HepG2 (cell line): ENCODE data around the gene CDK9. TPM values are rescaled to one million over a fixed set of nuclear protein-coding genes. Genes with fewer than 3 reads are reported as not detected.

Experiments
- ATAC-seq: fragments of 200-7000 bp; cut with Tn5 transposase; 3 replicates; pipeline ENCODE4 v1.9.1; 2020; ENCODE audit warnings: mild to moderate bottlenecking, moderate library complexity
- BruUV-seq: library from RNA; stranded (reverse); fragments of 400-500 nt; replicated peaks from 2 replicates; lab custom pipeline; 2021; lab: Mats Ljungman, UMichigan
- CTCF ChIA-PET: fragments of 300-600 bp; formaldehyde crosslinking; extraction: SDS; loops from one replicate; lab custom pipeline; 2021; ENCODE audit warnings: low total read pairs, inconsistent platforms, low intra/inter-chr PET ratio; lab: Yijun Ruan, JAX
- POLR2A ChIA-PET: fragments of 350-600 bp; sonication (Branson Sonifier 250); formaldehyde crosslinking; loops from one replicate; lab custom pipeline; 2020; ENCODE audit warnings: antibody characterized with exemption, inconsistent platforms; lab: Yijun Ruan, JAX
- DNase-seq: peaks from one replicate; pipeline ENCODE4 v3.0.0-alpha.2; 2015; ENCODE audit warnings: low spot score
- FAIRE-seq: peaks from 3 replicates; lab custom pipeline; 2011; peaks lifted over from hg19 to GRCh38; lab: Jason Lieb, UNC
- H2AFZ ChIP-seq: one replicate; pipeline ENCODE4 v1.6.1; 2011; ENCODE audit warnings: low read length, inconsistent platforms
- H3K27ac ChIP-seq: fragments of 300-600 bp; 3 replicates; pipeline ENCODE4 v1.8.0; 2011; ENCODE audit warnings: mixed run types, mild to moderate bottlenecking, mixed read lengths, low read length, inconsistent platforms; ENCODE audit not compliant: insufficient read depth; ENCODE audit errors: extremely low read length
- H3K27me3 ChIP-seq, 2 experiments: fragments of 200-600 bp in 1 of 2; 2 replicates in 1 of 2; 3 replicates in 1 of 2; pipeline versions ENCODE4 v1.6.0 to v1.8.0; 2011; ENCODE audit warnings: low read length in 2 of 2, mild to moderate bottlenecking in 2 of 2, moderate library complexity in 2 of 2, inconsistent platforms in 1 of 2; ENCODE audit not compliant: insufficient read depth in 2 of 2, control insufficient read depth in 1 of 2
- H3K36me3 ChIP-seq, 2 experiments: fragments of 200-600 bp in 1 of 2; replicated peaks in 1 of 2; 2 replicates in 1 of 2; 3 replicates in 1 of 2; pipeline versions ENCODE4 v1.5.1 to v1.8.0; 2011; ENCODE audit warnings: low read length in 2 of 2, inconsistent platforms in 1 of 2; ENCODE audit not compliant: insufficient read depth in 2 of 2, control insufficient read depth in 1 of 2
- H3K4me1 ChIP-seq: 2 replicates; pipeline ENCODE4 v1.5.1; 2012; ENCODE audit warnings: low read length, inconsistent platforms; ENCODE audit not compliant: insufficient read depth
- H3K4me2 ChIP-seq: 2 replicates; pipeline ENCODE4 v1.6.0; 2011; ENCODE audit warnings: low read depth, low read length, inconsistent platforms
- H3K4me3 ChIP-seq, 3 experiments: fragments of 200-600 bp in 1 of 3; sonication (generic), shearing (Covaris generic) in 1 of 3; replicated peaks in 1 of 3; 2 replicates each; pipeline ENCODE4 v1.5.1; 2011 to 2016; ENCODE audit warnings: low read length in 3 of 3, inconsistent platforms in 2 of 3, low read depth in 2 of 3, mild to moderate bottlenecking in 2 of 3, control low read depth in 1 of 3, mixed read lengths in 1 of 3; ENCODE audit not compliant: insufficient read depth in 1 of 3
- H3K79me2 ChIP-seq: one replicate; pipeline ENCODE4 v1.6.1; 2011; ENCODE audit warnings: low read length, inconsistent platforms; ENCODE audit not compliant: insufficient read depth
- H3K9ac ChIP-seq: 2 replicates; pipeline ENCODE4 v1.6.0; 2011; ENCODE audit warnings: mild to moderate bottlenecking, low read depth, low read length, inconsistent platforms; ENCODE audit not compliant: insufficient read depth
- H3K9me3 ChIP-seq: 2 replicates; pipeline ENCODE4 v1.5.1; 2012; ENCODE audit warnings: mild to moderate bottlenecking, low read length
- H4K20me1 ChIP-seq: 2 replicates; pipeline ENCODE4 v1.6.0; 2011; ENCODE audit warnings: inconsistent platforms, mild to moderate bottlenecking, low read length, moderate library complexity; ENCODE audit not compliant: insufficient read depth
- GLI4 ChIP-seq: sonication (generic); formaldehyde crosslinking; IDR thresholded peaks from 2 replicates; pipeline ENCODE4 v1.5.1; 2020; ENCODE audit warnings: missing genetic modification reagents, mild to moderate bottlenecking, moderate library complexity, borderline replicate concordance
- MTA3 ChIP-seq: sonication (generic); formaldehyde crosslinking; IDR thresholded peaks from 2 replicates; pipeline ENCODE4 v1.4.0; 2020; ENCODE audit warnings: missing genetic modification reagents
- NCOA1 ChIP-seq: sonication (generic); formaldehyde crosslinking; IDR thresholded peaks from 2 replicates; pipeline ENCODE4 v1.9.0; 2021; ENCODE audit warnings: missing genetic modification reagents
- PHF5A ChIP-seq: IDR thresholded peaks from one replicate; pipeline ENCODE4 v1.6.1; 2018; ENCODE audit warnings: low read depth, missing genetic modification reagents; ENCODE audit not compliant: unreplicated experiment
- SAP130 ChIP-seq: IDR thresholded peaks from 2 replicates; pipeline ENCODE4 v1.6.1; 2016; ENCODE audit warnings: low read depth
- TCF7L2 ChIP-seq: IDR thresholded peaks from 2 replicates; pipeline ENCODE4 v1.6.1; 2011; ENCODE audit warnings: mild to moderate bottlenecking, low read depth, low read length, moderate library complexity
- XRCC5 ChIP-seq: fragments of 200-400 bp; formaldehyde crosslinking; optimal IDR thresholded peaks from 2 replicates; pipeline ENCODE3; 2017; ENCODE audit warnings: mild to moderate bottlenecking, low read length
- ZMYM3 ChIP-seq: sonication (generic); formaldehyde crosslinking; IDR thresholded peaks from 2 replicates; pipeline ENCODE4 v1.5.1; 2020; ENCODE audit warnings: mild to moderate bottlenecking, missing genetic modification reagents
- ZNF329 ChIP-seq: sonication (generic); formaldehyde crosslinking; IDR thresholded peaks from 2 replicates; pipeline ENCODE4 v1.9.0; 2021; ENCODE audit warnings: low read depth, mild to moderate bottlenecking, missing genetic modification reagents
- ZNF629 ChIP-seq: sonication (generic); formaldehyde crosslinking; conservative IDR thresholded peaks from 2 replicates; pipeline ENCODE4 v1.5.0; 2020; ENCODE audit warnings: missing genetic modification reagents
- ZNF816 ChIP-seq: sonication (generic); formaldehyde crosslinking; IDR thresholded peaks from 2 replicates; pipeline ENCODE4 v1.8.0; 2022; ENCODE audit warnings: missing genetic modification reagents, mild to moderate bottlenecking, borderline replicate concordance
- WGBS: methylation state at CpG from one replicate; pipeline ENCODE4 v1.1.6; 2017; ENCODE audit warnings: low lambda C conversion rate; 5-methylcytosine and 5-hydroxymethylcytosine counted together
- in situ Hi-C: cut with HindIII; loops from 2 replicates; pipeline ENCODE4 v1.10.0; 2017; ENCODE audit warnings: low pct_unique_long_range_greater_than_20kb; ENCODE audit not compliant: extremely low pct_ligation_motif_present
- intact Hi-C: fragments of 100-400 bp; cut with micrococcal nuclease; formaldehyde crosslinking; loops from one replicate; pipeline ENCODE4 v1.10.0; 2022; ENCODE audit not compliant: unreplicated experiment
- polyA plus RNA-seq, 8 experiments: library from polyadenylated mRNA; depleted of rRNA in 3 of 8; stranded (reverse) in 7 of 8; unstranded in 1 of 8; fragments of >200 nt; fragmentation: Illumina TruSeq in 4 of 8; extraction: Trizol in 4 of 8; gene quantifications; 2 replicates each; pipeline versions ENCODE4 v1.2.1 to v1.2.3, GENCODE V29; 2011 to 2016; ENCODE audit warnings: low read depth in 4 of 8, missing spikeins in 1 of 8, mixed read lengths in 1 of 8; ENCODE audit not compliant: insufficient read depth in 1 of 8
- total RNA-seq, 5 experiments: library from RNA; depleted of rRNA; stranded (reverse); fragments of >200 nt; fragmentation: Illumina TruSeq; extraction: Trizol; gene quantifications; 2 replicates each; pipeline ENCODE4 v1.2.3, GENCODE V29; 2016; ENCODE audit warnings: low read depth in 1 of 5

Gene CDK9
- total and polyA plus RNA-seq, 2 of the 13 experiments (the other 11 are each of a cell fraction or from before 2014, with no cell fraction given), result 16.8 to 21.5 TPM

- no peak overlapping the region for H3K4me2 ChIP-seq
Measured at GRCh38 chr9:127769101-127769500, 16.7 kb upstream of the CDK9 start.

GRCh38 chr9:127769929-127770582, 15.8 kb upstream of the CDK9 start:
- Histone ChIP-seq H4K20me1 (no peaks in the 10 kb centered on the region), H3K36me3 (no peaks in the 10 kb centered on the region), H3K27me3 (peaks cover 2 to 40% of the 10 kb centered on the region in 2 experiments; a peak in 3 of 5 replicates), H3K9me3 (no peaks in the 10 kb centered on the region), H3K4me2 (peak overlapping the region; percentile 90; the same call in 1 of the 2 replicates), H2AFZ (no peak overlapping the region), H3K79me2 (no peaks in the 10 kb centered on the region), H3K27ac (no peak overlapping the region), H3K4me1 (peaks cover 9% of the 10 kb centered on the region), H3K4me3 (no peak overlapping the region), H3K9ac (no peak overlapping the region)
- no TSS peak for BruUV-seq
- no peak for FAIRE-seq
- WGBS, result 49% methylated on average over 3 of the region's 4 CpGs
- TF ChIP-seq MTA3 (CRISPR knock-in tag) (no peak), XRCC5 (no peak), ZNF329 (no peak), GLI4 (CRISPR knock-in tag) (no peak), PHF5A (no peak), TCF7L2 (no peak), SAP130 (CRISPR knock-in tag) (no peak), ZNF816 (CRISPR knock-in tag) (no peak)
- ChIA-PET CTCF (no interaction called here), POLR2A (no interaction called here)
- in situ Hi-C loops (no loop called here), intact Hi-C loops (no loop called here)
- DNase-seq, result no peak
- ATAC-seq, result no peak

More at GRCh38 chr9:127769101-127769500, 16.7 kb upstream of the CDK9 start:
- in situ Hi-C loops (no loop called here), intact Hi-C loops (no loop called here)
- TF ChIP-seq ZMYM3 (CRISPR knock-in tag) (0 out of 2 replicates have a peak, but pooled peaks have one; percentile 14), ZNF629 (CRISPR knock-in tag) (peak; percentile 71), NCOA1 (CRISPR knock-in tag) (no peak)
- no peak for FAIRE-seq
- DNase-seq, result no peak
- H4K20me1 ChIP-seq, result no peaks in the 10 kb centered on the region
- H3K27me3 ChIP-seq, result peaks cover 2 to 40% of the 10 kb centered on the region in 2 experiments; a peak in 3 of 5 replicates
- no peaks in the 10 kb centered on the region for H3K36me3 ChIP-seq
- 37% methylated on average over 5 of the region's 5 CpGs for WGBS
- H3K79me2 ChIP-seq, result no peaks in the 10 kb centered on the region
- H2AFZ ChIP-seq, result no peak overlapping the region
- no TSS peak for BruUV-seq
- H3K9me3 ChIP-seq, result no peaks in the 10 kb centered on the region
- H3K9ac ChIP-seq, result no peak overlapping the region
- H3K4me1 ChIP-seq, result peaks cover 9% of the 10 kb centered on the region
- ATAC-seq, result no peak
- POLR2A ChIA-PET, result no interaction called here
- H3K4me3 ChIP-seq, result no peak overlapping the region
- H3K27ac ChIP-seq, result no peak overlapping the region
- CTCF ChIA-PET, result no interaction called here
